HFFc6 (cell line): ENCODE data around the gene CCDC146. TPM values are rescaled to one million over a fixed set of nuclear protein-coding genes. Genes with fewer than 3 reads are reported as not detected.
"Not testable (repeated sequence)": the region's sequence is repeated elsewhere in the genome, so short reads cannot be mapped to it uniquely, and the experiment has no call there.

Source experiments
- DNase-seq: peaks from one replicate; pipeline ENCODE4 v3.0.0-alpha.2; 2018
- H3K27ac Mint-ChIP-seq: 2 replicates; pipeline ENCODE4 v1.8.0; 2020; ENCODE audit warnings: mild to moderate bottlenecking, mixed read lengths
- H3K27me3 Mint-ChIP-seq: 2 replicates; pipeline ENCODE4 v1.8.0; 2021; ENCODE audit warnings: mild to moderate bottlenecking, moderate library complexity, mixed read lengths; ENCODE audit not compliant: insufficient read depth
- H3K36me3 Mint-ChIP-seq: 2 replicates; pipeline ENCODE4 v1.8.0; 2021; ENCODE audit warnings: low read depth, mixed read lengths
- H3K4me1 Mint-ChIP-seq: 2 replicates; pipeline ENCODE4 v1.8.0; 2020; ENCODE audit warnings: low read depth, mixed read lengths
- H3K4me3 Mint-ChIP-seq: 2 replicates; pipeline ENCODE4 v1.8.0; 2020; ENCODE audit warnings: mild to moderate bottlenecking, moderate library complexity, mixed read lengths
- H3K9me3 Mint-ChIP-seq: 2 replicates; pipeline ENCODE4 v1.8.0; 2020; ENCODE audit warnings: mild to moderate bottlenecking, mixed read lengths
- CTCF ChIP-seq: fragments of 200-600 bp; sonication (generic); IDR thresholded peaks from 2 replicates; pipeline ENCODE4 v1.5.0; 2021; ENCODE audit warnings: antibody characterized with exemption, mild to moderate bottlenecking
- total RNA-seq, 6 experiments: library from RNA; stranded (reverse); fragmentation: NEBNext Ultra II Directional; extraction: Animal tissue kit (Norgen Biotek cat#: 25700); gene quantifications; 2 replicates in 1 of 6; 3 replicates in 5 of 6; pipeline ENCODE4 v1.2.3, GENCODE V29; 2021

Gene CCDC146
- total RNA-seq, 6 experiments from 2014 or later = 0.09 to 0.70 (median 0.57) TPM

- not testable (repeated sequence) for DNase-seq, H3K4me3 Mint-ChIP-seq, H3K9me3 Mint-ChIP-seq, H3K27me3 Mint-ChIP-seq, H3K27ac Mint-ChIP-seq, H3K36me3 Mint-ChIP-seq
- peaks cover 21% of the 10 kb centered on the region for H3K4me1 Mint-ChIP-seq
Measured at GRCh38 chr7:77157034-77157433, 34.6 kb downstream of the CCDC146 start.

- Mint-ChIP-seq H3K4me3 (no peak overlapping the region), H3K36me3 (no peaks in the 10 kb centered on the region), H3K27ac (no peak overlapping the region), H3K9me3 (no peaks in the 10 kb centered on the region), H3K4me1 (peaks cover 21% of the 10 kb centered on the region), H3K27me3 (no peaks in the 10 kb centered on the region)
- DNase-seq = no peak
- no peak for TF ChIP-seq CTCF
Measured at GRCh38 chr7:77157446-77157845, 35.0 kb downstream of the CCDC146 start.

- H3K4me3 Mint-ChIP-seq, H3K9me3 Mint-ChIP-seq, H3K27ac Mint-ChIP-seq, H3K27me3 Mint-ChIP-seq, H3K4me1 Mint-ChIP-seq, DNase-seq, H3K36me3 Mint-ChIP-seq: not testable (repeated sequence)
Measured at GRCh38 chr7:77171073-77171472, 48.7 kb downstream of the CCDC146 start.

GRCh38 chr7:77172437-77173172 is 50.2 kb downstream of the CCDC146 start:
- not testable (repeated sequence) for H3K27ac Mint-ChIP-seq, DNase-seq, H3K36me3 Mint-ChIP-seq, H3K27me3 Mint-ChIP-seq, H3K4me3 Mint-ChIP-seq, H3K9me3 Mint-ChIP-seq, H3K4me1 Mint-ChIP-seq

GRCh38 chr7:77174418-77174817 is 52.0 kb downstream of the CCDC146 start:
- not testable (repeated sequence) for H3K4me1 Mint-ChIP-seq, H3K9me3 Mint-ChIP-seq, H3K36me3 Mint-ChIP-seq

GRCh38 chr7:77175274-77175800 is 52.9 kb downstream of the CCDC146 start:
- not testable (repeated sequence) for DNase-seq, H3K9me3 Mint-ChIP-seq, H3K4me3 Mint-ChIP-seq, H3K27me3 Mint-ChIP-seq, H3K36me3 Mint-ChIP-seq, H3K4me1 Mint-ChIP-seq, H3K27ac Mint-ChIP-seq

More at GRCh38 chr7:77174418-77174817, 52.0 kb downstream of the CCDC146 start:
- DNase-seq, H3K4me3 Mint-ChIP-seq, H3K27ac Mint-ChIP-seq, H3K27me3 Mint-ChIP-seq: not testable (repeated sequence)

GRCh38 chr7:77177321-77177904 is 55.0 kb downstream of the CCDC146 start:
- not testable (repeated sequence) for DNase-seq, H3K4me3 Mint-ChIP-seq

GRCh38 chr7:77178024-77178423 is 55.6 kb downstream of the CCDC146 start:
- not testable (repeated sequence) for H3K36me3 Mint-ChIP-seq, H3K4me3 Mint-ChIP-seq, H3K9me3 Mint-ChIP-seq, H3K27ac Mint-ChIP-seq, DNase-seq, H3K4me1 Mint-ChIP-seq, H3K27me3 Mint-ChIP-seq

More at GRCh38 chr7:77177321-77177904, 55.0 kb downstream of the CCDC146 start:
- H3K27me3 Mint-ChIP-seq, H3K4me1 Mint-ChIP-seq, H3K36me3 Mint-ChIP-seq, H3K27ac Mint-ChIP-seq, H3K9me3 Mint-ChIP-seq: not testable (repeated sequence)

GRCh38 chr7:77181015-77181595 is 58.7 kb downstream of the CCDC146 start:
- no peak overlapping the region for H3K4me3 Mint-ChIP-seq
- no peak for DNase-seq
- peaks cover 8% of the 10 kb centered on the region; the same call in 1 of the 2 replicates for H3K27me3 Mint-ChIP-seq
- H3K27ac Mint-ChIP-seq = no peak overlapping the region
- TF ChIP-seq CTCF = no peak
- H3K4me1 Mint-ChIP-seq = no peaks in the 10 kb centered on the region
- H3K9me3 Mint-ChIP-seq = no peaks in the 10 kb centered on the region
- no peaks in the 10 kb centered on the region for H3K36me3 Mint-ChIP-seq
